GM12891 (cell line): Measurements from ENCODE around the gene RBM6.

Experiments
- DNase-seq: peaks from one replicate; pipeline ENCODE4 v3.0.0; 2011; ENCODE audit warnings: low spot score; ENCODE audit not compliant: insufficient read length
- FAIRE-seq: peaks from 2 replicates; lab custom pipeline; 2011; peaks lifted over from hg19 to GRCh38; lab: Jason Lieb, UNC
- PAX5 ChIP-seq: IDR thresholded peaks from 2 replicates; pipeline ENCODE4 v1.6.1; 2011; ENCODE audit warnings: low read length, moderate library complexity, mild to moderate bottlenecking; ENCODE audit not compliant: insufficient read depth, severe bottlenecking
- POLR2A ChIP-seq: IDR thresholded peaks from 2 replicates; pipeline ENCODE4 v1.6.1; 2011; ENCODE audit warnings: low read depth, low read length, control low read depth
- POLR2AphosphoS5 ChIP-seq: IDR thresholded peaks from 2 replicates; pipeline ENCODE4 v1.6.1; 2011; ENCODE audit warnings: low read depth, low read length, control low read depth
- POU2F2 ChIP-seq: IDR thresholded peaks from 2 replicates; pipeline ENCODE4 v1.6.1; 2011; ENCODE audit warnings: low read depth, mild to moderate bottlenecking, control low read depth, low read length, moderate library complexity
- SPI1 ChIP-seq: IDR thresholded peaks from 2 replicates; pipeline ENCODE4 v1.6.1; 2011; ENCODE audit warnings: low read depth, low read length, control low read depth
- TAF1 ChIP-seq: IDR thresholded peaks from 2 replicates; pipeline ENCODE4 v1.6.1; 2011; ENCODE audit warnings: low read depth, low read length, control low read depth

The RBM6 gene

GRCh38 chr3:49972656-49973055 is 32.7 kb downstream of the RBM6 start:
- FAIRE-seq (no peak), DNase-seq (no peak)
- TF ChIP-seq PAX5 (no peak), POLR2A (no peak), SPI1 (no peak), POLR2AphosphoS5 (no peak), TAF1 (no peak), POU2F2 (no peak)

- TF ChIP-seq POLR2AphosphoS5 (no peak), POLR2A (no peak), TAF1 (no peak), SPI1 (no peak), POU2F2 (no peak), PAX5 (no peak)
- DNase-seq (no peak), FAIRE-seq (no peak)
These were observed 37.0 kb downstream of the RBM6 start for GRCh38 chr3:49976942-49977341.

DNA sequence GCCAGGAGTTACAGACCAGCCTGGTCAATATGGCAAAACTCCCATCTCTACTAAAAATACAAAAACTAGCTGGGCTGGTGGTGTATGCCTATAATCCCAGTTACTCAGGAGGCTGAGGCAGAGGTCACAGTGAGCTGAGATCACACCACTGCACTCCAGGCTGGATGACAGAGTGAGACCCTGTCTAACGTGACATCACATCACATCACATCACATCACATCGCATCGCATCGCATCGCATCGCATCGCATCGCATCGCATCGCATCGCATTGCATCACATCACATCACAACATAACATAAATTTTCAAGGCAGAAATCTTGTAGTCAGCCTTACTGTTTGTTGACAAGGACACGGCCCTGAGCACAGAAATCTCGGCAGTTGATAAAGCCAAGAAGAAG is 44.4 kb downstream of the RBM6 start:
- no peak for DNase-seq
- no peak for FAIRE-seq
- TF ChIP-seq POU2F2: no peak
- TF ChIP-seq SPI1: no peak
- no peak for TF ChIP-seq PAX5
- no peak for TF ChIP-seq TAF1
- TF ChIP-seq POLR2A: no peak
- TF ChIP-seq POLR2AphosphoS5: no peak

- TF ChIP-seq POLR2A: no peak
- no peak for TF ChIP-seq POU2F2
- TF ChIP-seq PAX5: no peak
- TF ChIP-seq SPI1: no peak
- TF ChIP-seq POLR2AphosphoS5: no peak
- TF ChIP-seq TAF1: no peak
- no peak for FAIRE-seq
These were observed 52.4 kb downstream of the RBM6 start for GRCh38 chr3:49992326-49992725.

GRCh38 chr3:49994476-49994875 is 54.5 kb downstream of the RBM6 start:
- TF ChIP-seq TAF1 (no peak), SPI1 (no peak), POLR2AphosphoS5 (no peak), PAX5 (no peak), POU2F2 (no peak), POLR2A (no peak)

More at GRCh38 chr3:49992326-49992725, 52.4 kb downstream of the RBM6 start:
- DNase-seq: no peak

DNA sequence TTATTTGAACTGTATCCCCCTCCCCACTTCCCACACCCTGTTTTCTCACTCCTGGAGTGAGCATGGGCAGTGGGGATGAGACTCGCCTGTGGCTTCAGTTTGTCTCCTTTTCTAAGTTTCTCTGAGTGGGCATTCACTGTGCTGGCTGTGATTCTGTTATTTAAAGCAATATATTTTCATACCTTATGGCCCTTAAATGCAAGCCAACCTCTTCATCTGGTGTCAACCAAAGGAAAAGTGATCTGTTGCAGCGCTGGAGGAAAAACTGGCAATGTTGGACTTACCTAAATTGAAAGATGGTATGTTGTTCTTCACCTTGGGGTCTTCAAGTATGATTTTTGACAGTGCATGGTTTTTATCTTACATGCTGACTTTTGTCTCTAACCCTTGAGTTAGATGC is 56.1 kb downstream of the RBM6 start:
- DNase-seq (no peak), FAIRE-seq (no peak)
- no peak for TF ChIP-seq POLR2AphosphoS5
- no peak for TF ChIP-seq POLR2A

More at GRCh38 chr3:49994476-49994875, 54.5 kb downstream of the RBM6 start:
- FAIRE-seq (no peak), DNase-seq (no peak)

GRCh38 chr3:49997862-49998261 is 57.9 kb downstream of the RBM6 start:
- DNase-seq (no peak), FAIRE-seq (no peak)
- TF ChIP-seq POU2F2: no peak
- no peak for TF ChIP-seq POLR2AphosphoS5

DNA sequence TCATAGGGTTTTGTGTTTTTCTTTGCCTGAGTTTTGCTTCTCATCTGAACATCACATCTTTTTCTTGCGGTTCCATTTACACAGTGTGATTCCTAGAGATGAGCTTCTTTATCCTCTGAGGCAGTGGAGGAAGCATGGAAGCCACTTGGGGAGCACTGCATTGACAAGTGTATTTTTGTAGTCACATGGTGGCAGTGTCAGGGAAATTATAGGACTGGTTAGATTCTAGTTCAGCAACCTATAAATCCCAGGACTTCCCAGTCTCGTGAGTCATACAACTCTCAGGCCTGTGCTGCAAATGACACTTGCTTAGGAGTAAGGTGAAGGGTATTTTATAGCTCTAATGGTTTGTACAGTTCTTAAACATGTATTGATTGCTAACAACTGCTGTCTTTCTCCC is 58.4 kb downstream of the RBM6 start:
- FAIRE-seq (peak; percentile 40), DNase-seq (no peak)
- TF ChIP-seq TAF1 (no peak), POLR2A (no peak), POLR2AphosphoS5 (no peak), PAX5 (no peak), POU2F2 (no peak)

DNA sequence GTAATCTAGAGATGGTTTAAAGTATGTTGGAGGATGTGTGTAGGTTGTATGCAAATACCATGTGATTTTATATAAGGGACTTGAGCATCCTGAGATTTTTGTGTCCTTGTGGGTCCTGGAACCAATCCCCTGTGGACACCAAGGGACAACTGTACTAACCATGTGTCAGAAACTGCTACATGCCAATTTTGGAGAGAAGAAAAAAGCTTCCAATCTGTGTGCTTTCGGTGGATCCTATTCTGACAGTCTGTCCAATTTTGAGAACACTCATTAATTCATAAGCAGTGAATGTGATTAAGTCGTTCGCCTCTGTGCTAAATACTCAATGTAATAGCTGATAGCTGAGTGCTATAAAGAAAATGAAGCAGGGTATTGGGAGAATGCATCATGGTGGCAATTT is 61.6 kb downstream of the RBM6 start:
- FAIRE-seq (no peak), DNase-seq (no peak)
- TF ChIP-seq POLR2AphosphoS5 (no peak), POU2F2 (no peak), PAX5 (no peak), SPI1 (no peak), TAF1 (no peak), POLR2A (no peak)

GRCh38 chr3:50003216-50003615 is 63.3 kb downstream of the RBM6 start:
- DNase-seq: no peak
- no peak for TF ChIP-seq POLR2AphosphoS5
- no peak for TF ChIP-seq POU2F2
- no peak for TF ChIP-seq TAF1
- no peak for TF ChIP-seq PAX5
- no peak for TF ChIP-seq POLR2A
- FAIRE-seq: no peak
